Stromal cell of bone marrow (primary cell): ENCODE results near the gene LRMDA.

Experiments used
- DNase-seq: peaks from one replicate; pipeline ENCODE4 v3.0.0-alpha.2; 2012; ENCODE audit warnings: low read depth

LRMDA gene

GRCh38 chr10:76444034-76444800, 1012.8 kb downstream of the LRMDA start:
- peak; percentile 42 for DNase-seq

- no peak for DNase-seq
Observed at GRCh38 chr10:76447578-76447977, 1016.2 kb downstream of the LRMDA start.

- DNase-seq, result no peak
Observed at GRCh38 chr10:76451911-76452310, 1020.5 kb downstream of the LRMDA start.

DNA sequence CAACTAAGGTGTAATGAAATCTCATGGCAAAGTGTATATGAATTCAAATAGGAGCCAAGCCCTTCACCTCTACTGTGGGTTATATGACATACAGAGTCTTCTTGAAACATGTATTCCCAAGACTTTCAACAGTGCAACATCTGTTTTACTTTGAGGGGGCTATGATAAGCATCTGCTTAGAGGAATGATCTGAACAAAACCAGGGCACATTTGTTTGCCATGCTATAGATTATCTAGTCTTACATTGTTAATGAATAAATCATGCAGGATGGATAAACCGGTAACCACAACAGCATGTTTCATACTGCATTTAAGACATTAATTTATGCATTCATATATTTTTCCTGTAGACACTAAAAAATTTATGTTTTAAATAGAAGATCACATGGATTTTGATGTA, 1021.9 kb downstream of the LRMDA start:
- DNase-seq, result no peak

DNA sequence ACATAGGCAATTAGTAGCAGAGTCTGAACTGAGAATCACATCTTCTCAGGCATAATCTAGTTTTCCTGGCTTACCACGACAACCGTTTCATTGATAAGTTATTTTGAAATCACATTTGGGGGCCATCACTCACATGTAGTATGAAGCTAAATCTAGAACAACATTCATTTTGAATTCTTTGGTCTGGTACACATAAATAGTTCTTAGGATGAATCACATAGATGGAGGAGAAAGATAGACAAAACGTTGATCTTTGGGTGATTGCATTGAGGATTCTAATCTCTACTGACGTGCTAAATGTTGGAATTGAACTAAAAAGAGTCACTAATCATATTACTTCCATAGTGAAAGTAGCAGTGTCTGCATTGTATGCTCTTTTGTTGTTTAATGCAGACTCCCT, 1022.6 kb downstream of the LRMDA start:
- no peak for DNase-seq

DNA sequence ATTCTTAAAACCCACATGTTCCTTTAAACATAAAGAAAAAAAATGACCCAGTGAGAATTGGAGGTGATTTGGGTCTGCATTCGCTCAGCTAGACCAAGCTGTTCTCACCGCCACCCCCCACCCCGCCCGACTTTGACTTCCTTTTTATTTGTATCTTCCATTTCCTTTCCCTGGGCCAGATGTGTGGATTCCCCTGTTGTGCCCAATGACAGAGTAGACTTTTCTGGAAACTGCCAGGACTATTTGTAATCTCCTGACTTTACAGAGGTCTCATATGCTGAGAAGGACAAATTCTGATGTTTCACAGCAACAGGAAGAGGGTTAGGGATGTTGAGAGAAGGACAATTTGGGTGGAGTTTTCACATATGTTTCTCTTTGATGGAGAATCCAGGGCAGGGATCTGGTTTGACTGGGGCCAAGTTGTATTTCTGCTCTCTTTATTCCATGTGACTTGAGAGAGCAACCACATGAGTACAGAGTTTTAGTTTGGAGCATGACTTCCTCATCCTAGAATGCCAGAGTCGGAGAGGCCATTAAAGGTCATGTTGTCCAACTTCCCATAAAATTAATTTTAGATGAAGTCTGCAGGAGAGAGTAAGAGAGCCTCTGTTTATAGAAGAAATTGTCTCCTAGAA, 1023.2 kb downstream of the LRMDA start:
- DNase-seq, result no peak

DNA sequence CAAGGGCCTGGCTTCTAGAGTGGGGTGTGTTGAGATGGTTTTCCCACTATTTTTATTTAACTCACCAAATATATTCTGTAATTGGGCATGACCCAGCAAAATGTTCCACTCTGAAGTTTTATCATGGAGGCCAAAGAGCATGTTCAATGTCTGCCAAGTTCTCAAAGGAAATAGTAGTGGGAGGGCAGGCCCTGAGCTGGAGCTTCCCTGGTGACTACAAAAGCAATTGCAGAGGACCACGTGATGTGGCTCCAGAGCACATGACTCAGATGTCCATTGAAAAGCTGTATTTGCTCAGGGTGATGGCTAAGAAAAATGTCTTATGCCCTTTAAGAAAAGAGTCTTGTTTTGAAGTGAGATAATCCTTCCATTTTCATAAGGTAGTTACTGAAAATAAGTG, 1024.8 kb downstream of the LRMDA start:
- peak; percentile 42 for DNase-seq

DNA sequence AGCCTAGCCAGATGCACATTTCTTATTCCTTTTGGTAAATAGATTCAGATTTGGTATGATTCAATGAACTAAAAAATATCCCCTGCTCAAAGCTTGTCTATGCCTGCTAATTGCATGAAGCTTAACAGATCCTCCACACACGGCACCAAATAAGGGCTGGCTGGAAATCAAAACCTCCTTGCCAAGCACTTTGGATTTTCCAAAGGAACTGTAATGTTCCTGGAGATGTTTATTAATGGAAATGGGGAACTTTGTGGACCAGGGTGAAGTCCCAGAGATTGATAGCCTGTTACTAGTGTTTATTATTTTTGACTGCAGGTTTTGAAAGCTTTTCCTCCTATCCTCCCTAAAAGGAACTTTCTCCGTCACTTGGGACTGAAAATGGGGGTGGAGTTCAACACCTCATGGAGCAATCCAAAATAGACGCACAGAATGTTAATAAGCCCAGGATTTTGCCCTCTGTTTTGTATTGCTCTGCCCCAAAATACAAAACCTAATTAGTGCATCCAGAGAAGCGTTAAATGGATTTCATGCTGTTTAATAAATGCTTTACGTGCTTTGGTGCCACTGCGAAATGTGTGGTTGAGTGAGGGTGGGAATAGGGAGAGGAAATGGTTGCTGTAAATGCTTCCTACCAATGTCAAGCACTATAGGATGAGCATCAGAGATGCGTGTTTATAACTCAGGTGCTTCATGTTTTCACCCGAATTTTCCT, 1027.7 kb downstream of the LRMDA start:
- DNase-seq, result no peak

- DNase-seq, result no peak
Observed at GRCh38 chr10:76461024-76461423, 1029.6 kb downstream of the LRMDA start.

- DNase-seq, result no peak
Observed at GRCh38 chr10:76463111-76463510, 1031.7 kb downstream of the LRMDA start.

- no peak for DNase-seq
Observed at GRCh38 chr10:76466836-76467503, 1035.5 kb downstream of the LRMDA start.

DNA sequence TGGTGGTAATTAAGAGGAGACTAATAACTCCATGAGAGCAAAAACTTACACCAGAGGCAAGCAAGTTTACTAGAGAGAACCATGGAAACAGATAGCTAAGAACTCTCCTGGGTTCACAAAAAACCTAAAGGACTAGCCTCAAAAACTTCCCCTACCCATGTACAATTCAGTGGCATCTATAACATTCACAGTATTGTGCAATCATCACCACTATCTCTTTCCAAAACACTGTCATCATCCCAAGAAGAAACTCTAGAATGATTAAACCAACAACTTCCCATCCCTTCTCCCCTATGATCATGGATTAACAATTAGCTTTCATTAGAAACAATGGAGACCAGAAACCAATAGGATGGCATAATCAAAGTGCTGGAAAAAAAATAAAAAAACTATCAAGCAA, 1038.3 kb downstream of the LRMDA start:
- DNase-seq, result no peak

DNA sequence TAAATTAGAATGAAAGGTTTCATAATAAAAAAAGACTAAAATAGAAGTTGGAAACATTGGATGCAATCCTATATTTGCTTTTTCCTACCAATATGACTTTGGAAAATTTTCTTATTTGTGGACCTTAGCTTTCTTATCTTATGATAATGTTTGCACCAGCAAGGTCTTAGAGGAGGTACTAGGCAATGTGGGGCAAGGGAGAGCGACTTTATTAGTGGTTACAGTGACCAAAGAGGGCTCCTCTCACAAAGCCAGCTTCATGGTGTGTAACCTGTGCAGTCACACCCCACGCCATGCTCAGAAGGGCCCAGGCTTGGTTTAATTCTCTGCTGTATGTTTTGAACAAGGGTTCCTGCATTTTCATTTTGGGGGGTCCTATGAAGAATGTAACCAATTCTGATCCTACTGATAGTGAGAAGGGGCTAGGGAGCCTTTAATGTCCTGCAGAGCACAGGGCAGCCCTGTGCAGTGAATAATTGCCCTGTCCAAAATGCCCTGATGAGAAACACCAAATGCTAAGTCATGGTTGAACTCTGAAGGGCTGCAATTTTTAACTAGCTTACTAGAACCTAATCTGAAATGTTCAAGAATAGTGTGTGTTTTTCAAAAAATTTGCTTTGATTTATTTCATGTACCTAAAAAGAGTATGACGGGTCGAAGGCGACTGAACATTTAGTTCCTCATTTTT, 1047.8 kb downstream of the LRMDA start:
- no peak for DNase-seq

GRCh38 chr10:76481178-76481577, 1049.8 kb downstream of the LRMDA start:
- DNase-seq, result no peak

- DNase-seq, result no peak
Observed at GRCh38 chr10:76487582-76487981, 1056.2 kb downstream of the LRMDA start.

DNA sequence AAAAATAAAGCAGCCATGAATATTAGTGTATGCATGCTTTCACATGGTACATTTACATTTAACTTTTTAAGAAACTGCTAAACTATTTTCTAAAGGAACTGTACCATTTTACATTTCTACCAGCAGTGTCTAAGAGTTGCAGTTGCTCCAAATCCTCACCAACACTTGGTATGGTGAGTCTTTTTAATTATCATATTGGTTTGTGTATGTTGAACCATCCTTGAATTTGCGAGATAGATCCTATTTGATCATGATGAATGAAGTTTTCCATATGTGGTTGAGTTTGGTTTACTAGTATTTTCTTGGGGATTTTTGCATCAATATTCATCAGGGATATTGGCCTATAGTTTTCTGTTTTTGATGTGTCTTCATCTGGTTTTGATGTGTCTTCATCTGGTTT, 1057.2 kb downstream of the LRMDA start:
- DNase-seq, result no peak

DNA sequence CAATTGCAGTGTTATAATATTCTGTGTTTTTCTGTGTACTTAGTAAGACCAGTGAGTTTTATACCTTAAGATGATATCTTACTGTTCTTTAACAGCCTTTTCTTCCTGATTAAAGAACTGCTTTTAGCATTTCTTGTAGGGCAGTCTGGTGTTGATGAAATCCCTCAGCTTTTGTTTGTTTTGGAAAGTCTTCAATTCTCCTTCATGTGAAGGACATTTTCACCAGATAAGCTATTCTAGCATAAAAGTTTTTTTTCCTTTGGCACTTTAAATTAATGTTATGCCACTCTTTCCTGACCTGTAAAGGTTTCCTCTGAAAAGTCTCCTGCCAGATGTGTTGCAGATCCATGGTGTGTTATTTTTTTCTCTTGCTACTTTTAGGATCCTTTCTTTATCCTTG, 1059.8 kb downstream of the LRMDA start:
- DNase-seq, result no peak

- peak; percentile 72 for DNase-seq
Observed at GRCh38 chr10:76492026-76492425, 1060.6 kb downstream of the LRMDA start.

- DNase-seq, result no peak
Observed at GRCh38 chr10:76492678-76493472, 1061.5 kb downstream of the LRMDA start.

DNA sequence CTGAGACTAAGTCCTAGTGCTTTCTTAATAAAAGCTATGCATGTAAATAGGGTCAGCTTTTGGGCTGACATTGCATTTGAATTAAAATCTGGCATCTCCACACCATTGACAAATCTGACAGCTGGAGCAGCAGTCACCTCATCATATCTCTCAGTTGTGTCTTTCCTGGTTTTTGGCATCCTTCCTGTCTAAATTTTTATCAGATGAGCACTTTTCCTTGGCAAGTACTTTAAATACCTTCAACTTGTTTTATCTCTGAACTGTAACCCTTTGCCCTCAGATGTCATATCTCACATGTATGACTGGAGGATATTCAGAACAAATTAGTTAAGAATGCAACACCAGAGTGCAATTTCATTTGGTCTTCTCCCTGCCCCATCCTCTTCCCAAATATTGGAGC, 1066.2 kb downstream of the LRMDA start:
- no peak for DNase-seq

DNA sequence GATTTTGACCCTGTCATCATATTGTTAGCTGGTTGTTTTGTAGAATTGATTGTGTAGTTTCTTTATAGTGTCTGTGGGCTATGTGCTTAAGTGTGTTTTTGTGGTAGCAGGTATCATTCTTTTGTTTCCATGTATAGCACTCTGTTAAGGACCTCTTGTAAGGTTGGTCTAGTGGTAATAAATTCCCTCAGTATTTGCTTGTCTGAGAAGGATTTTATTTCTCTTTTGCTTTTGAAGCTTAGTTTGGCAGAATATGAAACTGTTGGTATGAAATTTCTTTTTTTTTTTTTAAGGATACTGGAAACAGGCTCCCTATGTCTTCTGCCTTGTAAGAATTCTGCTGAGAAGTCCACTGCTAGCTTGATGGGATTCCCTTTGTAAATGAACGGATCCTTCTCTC, 1073.4 kb downstream of the LRMDA start:
- DNase-seq, result no peak
